HUDEP-2 (cell line): ENCODE measurements around the gene BEST1.

Source experiments
- DNase-seq, 76 experiments: peaks; one replicate each; lab custom pipeline; 2025; ENCODE audit not compliant: unreplicated experiment in 76 of 76; lab: John Stamatoyannopoulos, UW

The BEST1 gene

GRCh38 chr11:61950035-61950547, at the start of gene BEST1:
Gene BEST1, plus strand, starts transcription at chr11:61950351. Its CDS starts 1,456 bp downstream, at chr11:61951807.
- DNase-seq: no peak

GRCh38 chr11:61901397-61901796, 48.8 kb upstream of the BEST1 start:
- DNase-seq: no peak

- no peak for DNase-seq
Observed at GRCh38 chr11:61902313-61902712, 47.8 kb upstream of the BEST1 start.

- DNase-seq: no peak
Observed at GRCh38 chr11:61903845-61904244, 46.3 kb upstream of the BEST1 start.

GRCh38 chr11:61904539-61905048, 45.6 kb upstream of the BEST1 start:
- DNase-seq: no peak

- no peak for DNase-seq
Observed at GRCh38 chr11:61905067-61905696, 45.0 kb upstream of the BEST1 start.

GRCh38 chr11:61905801-61906521, 44.2 kb upstream of the BEST1 start:
- no peak for DNase-seq

GRCh38 chr11:61906522-61906909, 43.6 kb upstream of the BEST1 start:
- no peak for DNase-seq

- no peak for DNase-seq
Observed at GRCh38 chr11:61907282-61907681, 42.9 kb upstream of the BEST1 start.

- no peak for DNase-seq
Observed at GRCh38 chr11:61907871-61908729, 42.1 kb upstream of the BEST1 start.

- no peak for DNase-seq
Observed at GRCh38 chr11:61908730-61909316, 41.3 kb upstream of the BEST1 start.

GRCh38 chr11:61910187-61911127, 39.7 kb upstream of the BEST1 start:
- no peak for DNase-seq

- no peak for DNase-seq
Observed at GRCh38 chr11:61911128-61911700, 38.9 kb upstream of the BEST1 start.

GRCh38 chr11:61911701-61912529, 38.2 kb upstream of the BEST1 start:
- no peak for DNase-seq

GRCh38 chr11:61912530-61912898, 37.6 kb upstream of the BEST1 start:
- DNase-seq: no peak

GRCh38 chr11:61912991-61913698, 37.0 kb upstream of the BEST1 start:
- no peak for DNase-seq

GRCh38 chr11:61913699-61914395, 36.3 kb upstream of the BEST1 start:
- DNase-seq: no peak
